ENCODE results near the gene TRMT44. TPM values are rescaled to one million over a fixed set of nuclear protein-coding genes. Genes with fewer than 3 reads are reported as not detected.

The TRMT44 gene
- total RNA-seq, 1 experiment from 2014 or later = 23.4 TPM

DNA sequence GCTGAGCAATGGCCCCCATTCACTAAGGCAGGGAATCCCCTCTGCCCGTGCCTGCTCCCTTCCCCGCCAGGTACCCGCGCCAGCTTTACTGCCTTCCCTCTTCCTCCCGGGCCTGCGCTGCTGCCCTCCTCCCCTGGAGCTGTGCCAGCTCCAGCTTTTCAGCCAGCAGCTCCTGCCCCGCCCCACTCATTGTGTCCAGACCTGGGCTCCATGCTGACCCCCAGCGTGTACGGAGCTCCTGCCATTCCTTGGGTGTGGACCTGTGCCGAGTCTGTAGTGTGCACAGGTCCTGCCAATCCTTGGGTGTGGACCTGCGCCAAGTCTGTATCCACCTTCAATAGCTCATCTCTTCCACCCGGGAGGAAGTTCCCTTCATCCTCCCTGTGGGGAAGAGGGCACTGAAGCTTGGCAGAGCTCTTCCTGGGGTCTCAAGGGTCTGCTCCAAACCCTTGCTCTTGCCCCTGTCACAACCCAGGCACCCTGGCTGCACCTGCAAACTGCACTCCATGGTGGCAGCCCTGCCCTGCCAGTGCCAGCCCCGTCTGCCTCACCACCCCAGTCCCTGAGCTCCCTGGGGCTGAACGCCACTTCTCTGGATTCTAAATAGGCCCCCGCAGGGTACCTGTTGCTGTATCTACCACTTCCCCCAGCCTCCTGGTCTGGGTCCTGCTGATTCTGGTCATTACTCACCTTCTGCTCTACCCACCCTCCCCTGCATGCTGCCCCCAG is 63.9 kb downstream of the TRMT44 start:
- no peaks in the 10 kb centered on the region for H3K36me3 Mint-ChIP-seq (ENCODE audit: insufficient read depth, unreplicated experiment)
- CTCF ChIA-PET = interaction anchor here (0.5 kb wide), 1 partner anchor 208 kb away, joined by 3 read pairs; no protein-coding TSS in a partner anchor
- H3K27ac Mint-ChIP-seq (ENCODE audit: unreplicated experiment) = no peak overlapping the region
- BruUV-seq (replicated peaks) = no TSS peak
- H3K4me1 Mint-ChIP-seq (ENCODE audit: low read depth, unreplicated experiment) = no peaks in the 10 kb centered on the region
- Histone ChIP-seq H3K4me3 (ENCODE audit: low read depth, low read length) (no peak overlapping the region), H3K36me3 (ENCODE audit: control insufficient read depth, insufficient read depth, low read length) (no peaks in the 10 kb centered on the region), H3K4me1 (no peaks in the 10 kb centered on the region), H3K9me3 (no peaks in the 10 kb centered on the region), H3K27me3 (replicated peaks; ENCODE audit: control insufficient read depth, insufficient read depth, low read length) (no peaks in the 10 kb centered on the region)
- no peaks in the 10 kb centered on the region for H3K9me3 Mint-ChIP-seq (ENCODE audit: unreplicated experiment)
- H3K27me3 Mint-ChIP-seq (ENCODE audit: insufficient read depth, unreplicated experiment) = no peaks in the 10 kb centered on the region
- DNase-seq = no peak
- H3K4me3 Mint-ChIP-seq (ENCODE audit: unreplicated experiment) = no peak overlapping the region
- POLR2A ChIA-PET = no interaction called here
- intact Hi-C loops (cut with micrococcal nuclease; ENCODE audit: unreplicated experiment) = no loop called here
- TF ChIP-seq, protein P1, sequence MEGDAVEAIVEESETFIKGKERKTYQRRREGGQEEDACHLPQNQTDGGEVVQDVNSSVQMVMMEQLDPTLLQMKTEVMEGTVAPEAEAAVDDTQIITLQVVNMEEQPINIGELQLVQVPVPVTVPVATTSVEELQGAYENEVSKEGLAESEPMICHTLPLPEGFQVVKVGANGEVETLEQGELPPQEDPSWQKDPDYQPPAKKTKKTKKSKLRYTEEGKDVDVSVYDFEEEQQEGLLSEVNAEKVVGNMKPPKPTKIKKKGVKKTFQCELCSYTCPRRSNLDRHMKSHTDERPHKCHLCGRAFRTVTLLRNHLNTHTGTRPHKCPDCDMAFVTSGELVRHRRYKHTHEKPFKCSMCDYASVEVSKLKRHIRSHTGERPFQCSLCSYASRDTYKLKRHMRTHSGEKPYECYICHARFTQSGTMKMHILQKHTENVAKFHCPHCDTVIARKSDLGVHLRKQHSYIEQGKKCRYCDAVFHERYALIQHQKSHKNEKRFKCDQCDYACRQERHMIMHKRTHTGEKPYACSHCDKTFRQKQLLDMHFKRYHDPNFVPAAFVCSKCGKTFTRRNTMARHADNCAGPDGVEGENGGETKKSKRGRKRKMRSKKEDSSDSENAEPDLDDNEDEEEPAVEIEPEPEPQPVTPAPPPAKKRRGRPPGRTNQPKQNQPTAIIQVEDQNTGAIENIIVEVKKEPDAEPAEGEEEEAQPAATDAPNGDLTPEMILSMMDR (IDR thresholded peaks at IDR 0.05; ENCODE audit: insufficient read depth in 1 of 2, low read depth in 1 of 2, low read length in 1 of 2, severe bottlenecking in 1 of 2, unreplicated experiment in 1 of 2) = no peak

DNA sequence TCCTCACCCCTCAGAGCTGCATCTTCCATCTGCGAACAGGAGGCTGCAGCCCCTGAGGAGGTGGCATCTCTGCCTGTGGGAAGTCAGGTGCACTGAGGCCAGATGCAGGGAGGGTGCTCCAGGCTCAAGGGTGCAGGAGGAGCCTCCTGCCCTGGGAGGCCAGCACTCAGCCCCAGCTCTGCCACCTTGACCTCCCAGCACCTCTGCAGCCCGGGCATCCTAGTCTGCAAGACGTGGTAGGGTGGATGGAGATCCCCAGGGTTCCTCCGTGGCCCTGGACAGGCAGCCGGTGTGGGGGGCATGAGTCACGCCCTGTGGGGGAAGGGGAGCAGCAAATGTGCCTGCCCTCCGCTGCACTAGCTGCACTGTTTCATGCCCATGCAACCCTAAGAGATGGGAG is 64.7 kb downstream of the TRMT44 start:
- POLR2A ChIA-PET = no interaction called here
- H3K27me3 ChIP-seq (replicated peaks; ENCODE audit: control insufficient read depth, insufficient read depth, low read length) = no peaks in the 10 kb centered on the region
- no peaks in the 10 kb centered on the region for H3K36me3 Mint-ChIP-seq (ENCODE audit: insufficient read depth, unreplicated experiment)

DNA sequence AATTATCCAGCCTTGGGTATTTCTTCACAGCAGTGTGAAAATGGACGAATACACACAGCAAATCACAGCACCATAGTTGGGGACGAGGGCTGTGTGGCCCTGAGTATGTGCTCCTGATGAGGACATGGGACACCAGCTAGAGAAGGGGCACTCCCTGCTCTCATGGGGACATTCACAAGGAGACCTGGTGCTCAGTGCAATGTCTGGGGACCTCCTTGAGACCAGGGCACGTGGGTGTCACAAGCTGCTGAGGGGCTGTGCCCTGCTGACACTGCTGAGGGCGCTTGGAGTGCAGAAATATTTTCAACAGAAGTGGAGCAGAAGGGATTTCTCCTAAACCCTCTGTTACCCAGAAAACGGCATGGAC is 65.4 kb downstream of the TRMT44 start:
- Histone ChIP-seq H3K4me1 (no peaks in the 10 kb centered on the region), H3K27me3 (replicated peaks; ENCODE audit: control insufficient read depth, insufficient read depth, low read length) (no peaks in the 10 kb centered on the region), H3K36me3 (ENCODE audit: control insufficient read depth, insufficient read depth, low read length) (no peaks in the 10 kb centered on the region), H3K4me3 (ENCODE audit: low read depth, low read length) (no peak overlapping the region), H3K9me3 (no peaks in the 10 kb centered on the region)
- no peaks in the 10 kb centered on the region for H3K9me3 Mint-ChIP-seq (ENCODE audit: unreplicated experiment)
- TF ChIP-seq, protein P1 (IDR thresholded peaks at IDR 0.05; ENCODE audit: insufficient read depth in 1 of 2, low read depth in 1 of 2, low read length in 1 of 2, severe bottlenecking in 1 of 2, unreplicated experiment in 1 of 2) = peak in 1 of 2 experiments; percentile 2
- BruUV-seq (replicated peaks) = no TSS peak
- H3K27me3 Mint-ChIP-seq (ENCODE audit: insufficient read depth, unreplicated experiment) = no peaks in the 10 kb centered on the region
- no peak for DNase-seq
- POLR2A ChIA-PET = no interaction called here
- intact Hi-C loops (cut with micrococcal nuclease; ENCODE audit: unreplicated experiment) = no loop called here
- no peaks in the 10 kb centered on the region for H3K36me3 Mint-ChIP-seq (ENCODE audit: insufficient read depth, unreplicated experiment)
- H3K27ac Mint-ChIP-seq (ENCODE audit: unreplicated experiment) = no peak overlapping the region
- CTCF ChIA-PET = interaction anchor here (1.7 kb wide), 1 partner anchor 81 kb away, joined by 5 read pairs; no protein-coding TSS in a partner anchor
- no peaks in the 10 kb centered on the region for H3K4me1 Mint-ChIP-seq (ENCODE audit: low read depth, unreplicated experiment)
- H3K4me3 Mint-ChIP-seq (ENCODE audit: unreplicated experiment) = no peak overlapping the region

More for the DNA sequence above, 64.7 kb downstream of the TRMT44 start:
- Histone ChIP-seq H3K4me3 (ENCODE audit: low read depth, low read length) (no peak overlapping the region), H3K36me3 (ENCODE audit: control insufficient read depth, insufficient read depth, low read length) (no peaks in the 10 kb centered on the region), H3K9me3 (no peaks in the 10 kb centered on the region), H3K4me1 (no peaks in the 10 kb centered on the region)
- intact Hi-C loops (cut with micrococcal nuclease; ENCODE audit: unreplicated experiment) = no loop called here
- no TSS peak for BruUV-seq (replicated peaks)
- CTCF ChIA-PET = interaction anchor here (0.5 kb wide), 1 partner anchor 207 kb away, joined by 3 read pairs; no protein-coding TSS in a partner anchor
- DNase-seq = no peak
- Mint-ChIP-seq H3K9me3 (ENCODE audit: unreplicated experiment) (no peaks in the 10 kb centered on the region), H3K27me3 (ENCODE audit: insufficient read depth, unreplicated experiment) (no peaks in the 10 kb centered on the region), H3K27ac (ENCODE audit: unreplicated experiment) (no peak overlapping the region), H3K4me3 (ENCODE audit: unreplicated experiment) (no peak overlapping the region), H3K4me1 (ENCODE audit: low read depth, unreplicated experiment) (no peaks in the 10 kb centered on the region)
- TF ChIP-seq, protein P1 (IDR thresholded peaks at IDR 0.05; ENCODE audit: insufficient read depth in 1 of 2, low read depth in 1 of 2, low read length in 1 of 2, severe bottlenecking in 1 of 2, unreplicated experiment in 1 of 2) = no peak
